COLO668 (cell line): ENCODE measurements around the gene SDF4.
"Not testable (repeated sequence)": the region's sequence is repeated elsewhere in the genome, so short reads cannot be mapped to it uniquely, and the experiment has no call there.

Source experiments
- DNase-seq: peaks from one replicate; lab custom pipeline; 2025; ENCODE audit not compliant: unreplicated experiment; lab: John Stamatoyannopoulos, UW

The SDF4 gene

GRCh38 chr1:1259951-1260600, 28.3 kb upstream of the SDF4 start:
- DNase-seq, result no peak

DNA sequence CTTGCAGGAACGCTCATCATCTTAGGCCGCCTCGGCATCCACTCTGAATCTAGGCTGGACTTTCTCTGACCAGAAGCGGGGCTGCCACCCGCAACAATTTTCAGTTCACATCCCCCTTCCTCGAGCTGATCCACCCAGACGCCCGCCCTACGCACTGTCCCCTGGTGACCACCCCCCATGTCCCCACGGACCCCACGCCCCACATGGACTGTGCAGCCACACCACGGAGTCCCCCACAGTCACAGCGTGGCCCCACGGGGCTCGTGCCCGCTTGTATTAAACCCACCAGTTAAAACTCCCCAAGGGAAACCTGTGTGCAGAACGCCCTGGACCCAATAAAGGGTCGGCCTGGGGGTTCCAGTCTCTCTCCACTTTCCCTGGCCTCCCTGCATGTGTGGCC, 27.7 kb upstream of the SDF4 start:
- no peak for DNase-seq

GRCh38 chr1:1259119-1259488, 27.3 kb upstream of the SDF4 start:
- no peak for DNase-seq

GRCh38 chr1:1256956-1257871, 25.4 kb upstream of the SDF4 start:
- DNase-seq, result no peak

GRCh38 chr1:1255611-1256010, 23.8 kb upstream of the SDF4 start:
- DNase-seq, result no peak

DNA sequence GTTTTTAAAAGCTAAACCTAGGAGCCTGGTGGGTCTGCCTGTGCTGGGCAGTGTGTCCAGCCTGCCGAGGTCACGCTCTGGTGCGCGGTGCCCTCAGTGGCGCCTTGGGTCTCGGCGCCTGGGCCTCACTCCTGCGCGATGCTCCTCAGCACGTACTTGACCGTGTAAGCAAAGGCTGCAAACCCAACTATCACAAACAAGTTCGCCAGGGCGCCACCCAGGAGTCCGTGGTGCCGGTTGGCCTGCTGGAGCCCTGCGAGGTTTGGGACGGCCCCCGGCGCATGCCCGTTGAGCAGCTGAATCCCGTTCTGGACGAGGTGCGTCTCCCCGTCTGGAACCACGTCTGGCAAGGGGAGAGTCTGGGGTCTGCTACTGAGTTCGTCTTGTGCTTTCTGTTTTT, 23.3 kb upstream of the SDF4 start:
- DNase-seq, result no peak

DNA sequence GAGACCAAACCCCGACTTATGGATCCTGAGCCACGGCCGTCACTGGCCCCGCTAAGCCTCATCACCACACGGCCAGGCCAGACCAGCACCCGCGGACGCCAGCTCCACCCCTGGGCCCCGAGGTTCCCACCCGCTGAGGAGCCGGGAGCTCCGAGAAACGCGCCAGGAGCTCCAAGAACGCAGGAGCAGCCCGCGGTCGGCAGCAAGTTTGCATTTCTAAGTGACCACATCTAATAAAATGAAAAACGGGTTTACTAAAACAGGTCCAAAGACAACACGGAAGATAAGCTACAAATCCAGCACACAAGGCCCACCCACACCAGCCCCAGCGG, 22.8 kb upstream of the SDF4 start:
- DNase-seq, result no peak

DNA sequence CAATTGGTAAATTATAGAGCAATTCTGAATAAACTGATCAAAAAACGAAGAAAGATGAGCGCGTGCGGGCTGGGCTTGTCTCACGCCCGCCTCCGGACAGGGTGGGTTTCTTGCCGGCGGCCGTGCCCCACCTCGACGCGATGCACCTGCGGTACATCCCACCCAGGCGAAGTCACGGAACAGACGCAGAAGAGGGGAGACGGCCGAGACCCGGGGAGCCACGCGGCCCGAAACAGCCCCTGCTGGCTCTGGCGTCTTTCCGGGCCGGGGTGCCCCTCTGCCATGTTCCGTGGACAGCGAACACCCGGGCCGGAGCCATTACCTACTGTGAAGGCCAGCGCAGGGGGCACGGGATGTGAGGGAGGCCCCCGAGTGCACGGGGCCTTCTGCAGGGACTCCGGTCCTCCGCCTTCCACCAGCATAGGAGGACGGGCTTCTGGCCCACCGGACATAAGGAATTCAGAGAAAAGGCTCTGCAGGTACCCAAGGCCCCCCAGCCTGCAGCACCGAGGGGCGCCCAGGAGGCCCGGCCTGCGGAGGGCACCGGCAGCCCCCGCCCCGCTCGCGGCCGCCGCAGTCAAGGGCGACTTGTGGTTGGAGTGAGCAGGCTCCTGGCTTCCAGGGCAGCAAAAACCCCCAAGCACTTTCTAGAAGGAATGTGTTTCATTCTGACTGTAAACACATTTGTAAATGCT, 22.3 kb upstream of the SDF4 start:
- DNase-seq, result no peak

DNA sequence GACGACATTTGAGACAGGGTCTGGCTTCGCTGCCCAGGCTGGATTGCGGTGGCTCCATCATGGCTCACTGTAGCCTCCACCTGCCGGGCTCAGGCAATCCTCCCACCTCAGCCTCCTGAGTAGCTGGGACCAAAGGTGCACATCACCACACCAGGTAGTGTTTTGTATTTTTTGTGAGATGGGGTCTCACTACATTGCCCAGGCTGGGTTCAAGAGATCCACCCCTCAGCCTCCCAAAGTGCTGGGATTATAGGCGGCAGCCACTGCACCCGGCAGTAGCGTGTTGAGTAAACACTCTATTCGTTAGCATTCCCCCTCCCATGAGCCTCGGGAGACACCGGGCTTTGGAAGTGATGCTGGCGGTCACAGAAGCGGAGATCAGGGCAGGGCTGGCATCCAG, 21.5 kb upstream of the SDF4 start:
- no peak for DNase-seq

DNA sequence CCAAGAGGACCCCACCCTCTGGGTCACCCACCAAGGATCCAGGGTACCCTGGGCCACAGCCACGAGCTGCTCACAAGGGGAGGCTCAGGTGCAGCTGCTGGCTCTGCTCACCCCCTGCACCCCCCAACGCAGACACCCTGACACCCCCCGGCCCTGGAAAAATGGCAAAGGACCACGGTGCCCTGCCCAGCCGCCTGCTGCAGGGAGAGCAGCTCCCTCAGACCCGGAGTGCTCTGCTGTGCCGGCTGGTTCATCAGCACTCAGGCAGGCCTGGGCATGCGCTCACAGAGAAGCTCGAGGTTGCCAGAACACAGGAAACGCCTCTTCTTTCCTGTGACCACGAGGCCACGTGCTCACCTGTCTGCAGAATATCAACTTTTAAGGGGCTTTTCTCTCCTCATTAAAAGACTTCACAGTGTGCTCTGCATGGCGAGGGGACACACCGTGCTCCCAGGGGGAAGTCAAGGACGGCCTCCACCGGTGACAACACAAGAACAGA, 19.0 kb upstream of the SDF4 start:
- DNase-seq, result peak; percentile 77

DNA sequence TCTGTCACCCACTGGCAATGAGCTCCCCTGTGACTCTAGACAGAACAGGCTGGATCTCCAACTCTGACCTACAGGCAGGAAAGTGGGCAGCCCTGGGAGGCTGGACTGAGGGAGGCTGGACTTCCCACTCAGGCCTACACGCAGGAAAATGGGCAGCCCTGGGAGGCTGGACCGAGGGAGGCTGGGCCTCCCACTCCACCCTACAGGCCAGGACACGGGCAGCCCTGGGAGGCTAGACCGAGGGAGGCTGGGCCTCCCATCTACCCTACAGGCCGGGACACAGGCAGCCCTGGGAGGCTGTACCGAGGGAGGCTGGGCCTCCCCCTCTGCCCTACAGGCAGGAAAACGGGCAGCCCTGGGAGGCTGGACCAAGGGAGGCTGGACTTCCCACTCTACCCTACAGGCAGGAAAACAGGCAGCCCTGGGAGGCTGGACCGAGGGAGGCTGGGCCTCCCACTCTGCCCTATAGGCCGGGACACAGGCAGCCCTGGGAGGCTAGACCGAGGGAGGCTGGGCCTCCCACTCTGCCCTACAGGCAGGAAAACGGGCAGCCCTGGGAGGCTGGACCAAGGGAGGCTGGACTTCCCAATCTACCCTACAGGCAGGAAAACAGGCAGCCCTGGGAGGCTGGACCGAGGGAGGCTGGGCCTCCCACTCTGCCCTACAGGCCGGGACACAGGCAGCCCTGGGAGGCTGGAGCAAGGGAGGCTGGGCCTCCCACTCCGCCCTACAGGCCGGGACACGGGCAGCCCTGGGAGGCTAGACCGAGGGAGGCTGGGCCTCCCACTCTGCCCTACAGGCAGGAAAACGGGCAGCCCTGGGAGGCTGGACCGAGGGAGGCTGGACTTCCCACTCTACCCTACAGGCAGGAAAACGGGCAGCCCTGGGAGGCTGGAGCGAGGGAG, 16.5 kb upstream of the SDF4 start:
- DNase-seq, result not testable (repeated sequence)

DNA sequence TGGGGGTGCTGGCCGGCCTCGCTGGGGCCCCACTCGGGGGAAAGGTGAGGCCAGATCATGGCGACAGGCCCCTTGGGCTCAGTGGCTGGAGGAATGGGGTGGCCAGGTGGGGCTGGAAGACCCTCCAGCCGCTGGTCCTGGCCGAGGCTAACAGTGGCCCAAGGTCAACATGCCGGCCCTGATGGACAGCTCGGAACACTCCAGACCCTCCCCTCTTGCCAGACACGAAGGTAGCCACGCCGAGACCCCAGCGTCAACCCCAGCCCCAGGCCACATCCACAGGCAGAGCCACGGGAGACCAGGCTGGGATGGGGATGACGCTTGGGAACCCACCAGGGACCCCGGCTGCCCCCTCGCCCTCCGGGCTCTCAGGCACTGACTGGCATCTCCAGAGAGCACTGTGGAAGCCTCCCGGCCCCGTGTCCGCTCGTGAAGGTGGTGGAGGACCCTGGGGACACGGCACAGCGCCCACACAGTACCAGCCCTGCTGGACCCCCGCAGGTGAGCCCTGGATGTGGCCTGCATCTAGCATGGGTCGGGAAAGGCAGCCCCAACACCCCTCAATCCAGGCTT, 15.6 kb upstream of the SDF4 start:
- DNase-seq, result no peak

DNA sequence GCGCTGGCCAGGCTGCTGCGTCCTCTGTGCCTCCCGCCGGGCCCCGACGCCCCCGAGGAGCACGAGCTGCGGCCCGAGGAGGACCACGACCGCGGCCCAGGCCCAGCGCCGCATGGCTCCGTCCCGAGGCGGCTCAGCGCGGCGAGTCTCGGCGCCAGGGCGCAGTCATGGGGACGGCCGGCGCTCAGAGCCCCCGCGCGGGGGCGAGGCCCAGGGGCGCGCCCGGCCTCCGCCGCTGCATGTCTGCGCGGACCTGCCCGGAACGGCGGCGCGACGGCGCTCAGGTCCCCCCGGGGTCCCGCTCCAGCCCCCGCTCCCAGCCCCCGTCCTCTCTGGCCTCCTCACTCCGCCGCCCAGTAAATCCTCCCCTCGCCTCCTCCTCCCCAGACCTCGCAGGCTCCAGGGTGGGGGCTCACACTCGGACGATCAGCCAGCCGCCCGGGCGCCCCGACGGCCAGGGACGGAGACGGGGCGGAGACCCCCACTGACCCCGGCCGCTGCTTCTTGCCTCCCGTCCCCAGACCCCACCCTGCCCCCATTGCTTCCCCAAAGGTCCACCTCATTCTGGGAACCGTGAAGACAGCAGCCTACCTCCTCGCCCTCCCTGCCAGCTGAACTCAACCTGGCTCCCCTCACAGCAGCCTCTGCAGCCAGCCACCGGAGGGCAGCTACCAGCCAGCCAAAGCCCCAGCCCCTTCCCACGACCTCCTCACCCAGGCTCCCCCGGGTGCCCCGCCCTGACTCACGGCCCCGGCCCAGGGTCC, 15.0 kb upstream of the SDF4 start, which contains the start of gene C1QTNF12:
Gene C1QTNF12 (minus strand): TSS at position 146 of the 764 bp plus-strand sequence. CDS start 32 bp downstream, at position 114.
- DNase-seq, result no peak

DNA sequence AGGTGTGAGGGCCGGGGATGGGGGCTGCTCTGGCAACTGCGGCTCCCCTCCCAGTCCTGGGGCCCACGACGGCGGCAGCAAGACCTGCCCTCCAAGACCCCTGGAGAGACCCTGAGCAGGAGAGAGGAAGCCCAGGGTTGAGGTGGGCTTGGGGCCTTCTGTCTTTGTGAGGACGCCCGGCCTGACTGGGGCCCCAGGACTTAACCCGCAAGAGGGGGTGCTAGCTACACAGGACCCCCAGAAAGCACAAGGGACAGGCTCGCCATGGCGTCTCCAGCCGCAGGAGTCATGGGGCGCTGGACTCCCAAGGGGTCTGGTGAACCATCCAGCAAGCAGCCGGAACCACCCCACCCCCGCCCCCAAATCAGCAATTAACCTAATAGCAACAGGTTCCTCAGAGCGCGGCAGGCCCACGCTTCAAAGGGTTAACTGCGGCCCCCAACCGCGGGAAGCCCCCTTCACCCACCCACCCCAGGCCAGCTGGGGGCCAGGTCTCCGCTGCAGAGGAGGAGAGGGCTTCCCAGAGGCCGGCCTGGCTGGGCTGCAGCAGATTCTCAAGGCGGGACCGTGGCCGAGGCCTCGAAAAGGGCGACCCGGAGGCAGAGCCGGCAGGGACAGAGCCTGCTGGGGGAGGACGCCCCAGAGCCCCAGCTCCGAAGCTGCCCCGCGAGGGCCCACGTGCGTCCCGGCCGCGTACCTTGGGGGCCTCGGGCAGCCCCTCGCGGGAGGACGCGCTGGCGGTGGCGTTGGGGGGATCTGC, 14.2 kb upstream of the SDF4 start:
- no peak for DNase-seq

DNA sequence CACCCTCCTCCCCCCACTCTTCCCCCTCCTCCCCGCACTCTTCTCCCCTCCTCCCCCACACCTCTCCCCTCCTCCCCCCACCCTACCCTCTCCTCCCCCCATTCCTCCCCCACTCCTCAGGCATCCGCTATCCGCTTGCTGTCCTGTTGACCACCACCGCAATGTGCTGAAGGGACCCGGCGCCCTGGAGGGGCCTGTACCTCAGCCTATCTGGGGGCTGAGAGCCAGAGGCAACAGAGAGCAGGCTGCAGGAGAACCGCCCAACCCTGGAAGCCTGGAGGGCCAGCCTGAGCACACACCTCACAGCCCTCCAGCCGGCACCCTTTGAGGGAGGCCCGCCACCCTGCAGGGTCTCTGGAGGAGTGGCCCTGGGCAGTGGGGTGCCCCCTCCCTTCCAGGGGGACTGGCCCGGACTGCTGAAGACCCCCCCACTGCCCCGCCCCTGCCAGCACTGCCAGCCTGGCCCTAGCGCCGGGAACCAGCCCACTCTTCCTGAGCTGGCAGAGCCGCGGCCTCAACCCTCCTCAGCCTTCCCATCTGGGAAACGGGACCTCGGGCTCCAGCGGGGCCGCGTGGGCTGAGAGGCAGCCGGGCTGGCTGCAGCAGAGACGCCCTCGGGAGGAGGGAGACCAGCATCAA, 13.5 kb upstream of the SDF4 start:
- DNase-seq, result no peak

DNA sequence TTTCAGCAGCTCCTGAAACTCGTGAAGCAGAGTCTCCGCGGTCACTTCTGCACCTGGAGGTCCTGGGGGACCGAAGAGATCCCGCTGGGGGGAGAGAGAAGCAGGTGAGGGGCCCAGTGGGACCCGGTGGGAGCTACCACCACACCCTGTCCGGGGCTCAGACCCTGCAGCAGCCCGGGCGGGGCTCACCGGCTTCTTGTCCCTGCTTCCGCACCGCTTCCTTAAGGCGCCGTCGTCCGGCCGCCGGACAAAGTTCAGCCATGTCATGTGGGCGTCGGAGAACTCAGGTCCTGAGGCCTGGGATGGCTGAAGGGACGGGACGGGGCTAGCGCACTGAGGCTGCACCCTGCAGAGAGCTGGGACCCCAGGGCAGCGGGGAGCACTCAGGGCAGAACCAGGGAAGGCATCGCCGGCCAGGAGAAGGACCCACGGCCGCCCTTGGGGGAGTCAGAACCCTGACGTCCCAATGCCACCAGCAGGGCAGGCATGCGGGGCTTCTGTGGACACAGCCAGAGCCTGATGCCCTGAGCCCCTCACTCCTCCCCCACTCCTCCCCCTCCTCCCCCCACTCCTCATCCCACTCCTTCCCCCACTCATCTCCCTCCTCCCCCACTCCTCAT, 12.5 kb upstream of the SDF4 start:
- no peak for DNase-seq

DNA sequence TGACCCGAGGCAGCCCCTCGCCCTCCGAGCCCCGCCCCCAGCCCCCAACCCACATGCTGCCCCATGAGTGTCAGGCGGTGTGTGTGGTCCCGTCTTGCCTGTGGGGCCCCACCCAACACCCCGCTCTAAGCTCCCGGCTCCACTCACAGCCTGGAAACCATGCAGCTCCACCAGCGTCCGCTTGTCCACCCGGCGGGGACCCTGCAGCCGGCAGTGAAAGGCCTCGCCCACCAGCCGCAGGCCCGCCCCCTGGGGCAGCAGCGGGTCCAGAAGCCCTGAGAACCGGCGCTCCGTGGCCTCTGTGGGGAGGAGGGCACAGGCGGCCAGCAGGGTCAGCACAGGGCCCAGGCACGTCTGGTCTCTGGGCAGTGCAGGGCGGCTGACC, 12.0 kb upstream of the SDF4 start:
- DNase-seq, result no peak

GRCh38 chr1:1243266-1243660, 11.5 kb upstream of the SDF4 start:
- DNase-seq, result no peak
